ENCODE results near the gene IRF8. TPM values are rescaled to one million over a fixed set of nuclear protein-coding genes. Genes with fewer than 3 reads are reported as not detected.
A peak's percentile ranks its signal among the peaks of the same experiment; 100 is the strongest.

The IRF8 gene
- total RNA-seq, 1 experiment from 2014 or later = 0.28 TPM

DNA sequence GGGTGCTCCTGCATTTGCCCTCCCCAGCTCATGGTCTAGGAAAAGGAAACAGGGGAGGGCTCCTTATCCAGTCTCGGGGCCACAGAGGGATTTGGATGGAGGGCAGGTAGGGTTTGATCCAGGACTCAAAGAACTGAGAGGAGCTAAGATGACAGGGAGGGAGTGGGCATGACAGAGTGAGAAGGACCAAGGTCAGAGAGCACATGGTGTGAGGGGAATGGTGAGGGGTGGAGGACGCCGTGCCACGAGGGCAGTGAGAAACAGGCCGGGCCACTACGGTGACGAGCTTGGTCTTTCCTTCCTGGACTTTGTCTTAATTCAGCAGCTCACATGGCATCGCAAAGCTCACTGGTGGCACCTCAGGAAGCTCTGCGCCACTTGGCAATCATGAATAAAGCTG lies 35.2 kb downstream of the IRF8 start:
- H4K20me1 ChIP-seq (ENCODE audit: control insufficient read depth, insufficient read depth, insufficient read length) = no peaks in the 10 kb centered on the region
- no peak overlapping the region for H3K4me3 Mint-ChIP-seq
- H3K27ac Mint-ChIP-seq = peak overlapping the region in 2 of 3 experiments; percentile 27 to 62; a peak in 2 of 7 replicates
- H3K23ac ChIP-seq (ENCODE audit: insufficient read length, low read depth, low read length) = no peak overlapping the region
- H2BK15ac ChIP-seq (ENCODE audit: low read depth, low read length) = no peak overlapping the region
- H3K56ac ChIP-seq (ENCODE audit: insufficient read length, low read depth, low read length) = no peak overlapping the region
- H3K79me2 ChIP-seq (ENCODE audit: insufficient read depth, low read length) = no peaks in the 10 kb centered on the region
- H3K4me1 Mint-ChIP-seq = peaks cover 14% of the 10 kb centered on the region in 2 experiments; a peak in 3 of 4 replicates
- H3K14ac ChIP-seq (ENCODE audit: insufficient read depth, low read length) = no peak overlapping the region
- H3K23me2 ChIP-seq (ENCODE audit: insufficient read length, low read depth, low read length, poor library complexity, severe bottlenecking) = no peaks in the 10 kb centered on the region
- H3K9me3 ChIP-seq (ENCODE audit: control insufficient read depth, low read depth, low read length) = no peaks in the 10 kb centered on the region
- DNase-seq = no peak
- no peak overlapping the region for H2BK5ac ChIP-seq (ENCODE audit: insufficient read length, low read length)
- H3T11ph ChIP-seq (ENCODE audit: low read length) = no peak overlapping the region
- H3K9ac ChIP-seq (ENCODE audit: extremely low read depth, insufficient read length, low read length) = no peak overlapping the region
- no peak overlapping the region for H2AK5ac ChIP-seq (ENCODE audit: insufficient read length, low read length)
- TF ChIP-seq, protein P1, sequence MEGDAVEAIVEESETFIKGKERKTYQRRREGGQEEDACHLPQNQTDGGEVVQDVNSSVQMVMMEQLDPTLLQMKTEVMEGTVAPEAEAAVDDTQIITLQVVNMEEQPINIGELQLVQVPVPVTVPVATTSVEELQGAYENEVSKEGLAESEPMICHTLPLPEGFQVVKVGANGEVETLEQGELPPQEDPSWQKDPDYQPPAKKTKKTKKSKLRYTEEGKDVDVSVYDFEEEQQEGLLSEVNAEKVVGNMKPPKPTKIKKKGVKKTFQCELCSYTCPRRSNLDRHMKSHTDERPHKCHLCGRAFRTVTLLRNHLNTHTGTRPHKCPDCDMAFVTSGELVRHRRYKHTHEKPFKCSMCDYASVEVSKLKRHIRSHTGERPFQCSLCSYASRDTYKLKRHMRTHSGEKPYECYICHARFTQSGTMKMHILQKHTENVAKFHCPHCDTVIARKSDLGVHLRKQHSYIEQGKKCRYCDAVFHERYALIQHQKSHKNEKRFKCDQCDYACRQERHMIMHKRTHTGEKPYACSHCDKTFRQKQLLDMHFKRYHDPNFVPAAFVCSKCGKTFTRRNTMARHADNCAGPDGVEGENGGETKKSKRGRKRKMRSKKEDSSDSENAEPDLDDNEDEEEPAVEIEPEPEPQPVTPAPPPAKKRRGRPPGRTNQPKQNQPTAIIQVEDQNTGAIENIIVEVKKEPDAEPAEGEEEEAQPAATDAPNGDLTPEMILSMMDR (conservative IDR thresholded peaks at IDR 0.05) = no peak
- no peaks in the 10 kb centered on the region for H3K36me3 Mint-ChIP-seq (ENCODE audit: insufficient read depth in 1 of 3, low read depth in 3 of 3)
- H3K4ac ChIP-seq (ENCODE audit: low read depth, low read length) = no peak overlapping the region
- H4K8ac ChIP-seq (replicated peaks; ENCODE audit: insufficient read length, low read depth, low read length) = no peak overlapping the region
- no peak overlapping the region for H3K18ac ChIP-seq (ENCODE audit: insufficient read length, low read depth, low read length)
- H3K27me3 Mint-ChIP-seq (ENCODE audit: low read depth) = peaks cover 38% of the 10 kb centered on the region
- H2AFZ ChIP-seq (ENCODE audit: low read length) = no peak overlapping the region
- H3K79me1 ChIP-seq (ENCODE audit: insufficient read depth, low read depth, low read length, poor library complexity, severe bottlenecking) = no peaks in the 10 kb centered on the region
- no CpG with 5 or more reads among the region's 9 CpGs for WGBS (ENCODE audit: extremely low coverage, insufficient read length, low lambda C conversion rate)
- H4K91ac ChIP-seq (ENCODE audit: insufficient read length, low read depth, low read length) = no peak overlapping the region
- no peaks in the 10 kb centered on the region for H3K27me3 ChIP-seq (ENCODE audit: insufficient read depth, low read length)
- H2BK20ac ChIP-seq (ENCODE audit: low read depth, low read length, poor library complexity, severe bottlenecking) = no peak overlapping the region
- no peak overlapping the region for H2BK120ac ChIP-seq (ENCODE audit: low read depth, low read length, poor library complexity, severe bottlenecking)
- no peak overlapping the region for H4K5ac ChIP-seq (ENCODE audit: insufficient read length, low read depth, low read length)
- no peaks in the 10 kb centered on the region for H3K9me3 Mint-ChIP-seq
- H2BK12ac ChIP-seq (ENCODE audit: insufficient read length, low read depth, low read length) = no peak overlapping the region
- no peak overlapping the region for H3K4me2 ChIP-seq (ENCODE audit: insufficient read depth, insufficient read length, low read length)
- no peaks in the 10 kb centered on the region for H3K4me1 ChIP-seq (ENCODE audit: insufficient read depth, low read length)
- H3K27ac ChIP-seq (ENCODE audit: insufficient read length, low read depth, low read length) = no peak overlapping the region

Measured in H9 (cell line).